GM19397 (cell line): ENCODE results near the gene ANKLE1.

Source experiments
- ATAC-seq: cut with Tn5 transposase; IDR thresholded peaks from one replicate; pipeline ENCODE4 v1.9.1; 2021; ENCODE audit warnings: mild to moderate bottlenecking, moderate library complexity; ENCODE audit not compliant: unreplicated experiment

ANKLE1 gene

GRCh38 chr19:17325133-17325532, 43.4 kb downstream of the ANKLE1 start:
- no peak for ATAC-seq

- no peak for ATAC-seq
These were observed 44.3 kb downstream of the ANKLE1 start for GRCh38 chr19:17325881-17326594.

DNA sequence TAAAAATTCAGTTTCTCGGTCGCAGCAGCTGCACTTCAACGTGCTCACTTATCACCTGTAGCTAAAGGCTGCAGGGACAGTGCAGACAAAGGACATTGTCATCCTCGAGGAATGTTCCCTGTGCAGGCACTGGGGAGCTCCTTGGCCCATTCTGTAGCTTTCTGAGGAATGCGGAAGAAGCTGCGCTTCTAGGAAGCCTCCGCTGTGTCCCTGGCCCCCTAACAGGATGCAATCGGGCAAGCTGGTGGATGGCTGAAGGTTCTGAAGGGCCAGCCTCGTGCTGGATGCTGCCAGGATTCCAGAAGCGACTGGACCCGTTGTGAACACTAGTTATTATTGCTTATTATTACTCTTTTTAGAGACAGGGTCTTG, 44.9 kb downstream of the ANKLE1 start:
- ATAC-seq, result no peak

- ATAC-seq, result no peak
These were observed 45.5 kb downstream of the ANKLE1 start for GRCh38 chr19:17327068-17327653.

GRCh38 chr19:17327654-17328516, 46.2 kb downstream of the ANKLE1 start:
- no peak for ATAC-seq

GRCh38 chr19:17328517-17329365, 47.0 kb downstream of the ANKLE1 start:
- no peak for ATAC-seq

GRCh38 chr19:17329366-17330261, 47.9 kb downstream of the ANKLE1 start:
- ATAC-seq, result no peak

DNA sequence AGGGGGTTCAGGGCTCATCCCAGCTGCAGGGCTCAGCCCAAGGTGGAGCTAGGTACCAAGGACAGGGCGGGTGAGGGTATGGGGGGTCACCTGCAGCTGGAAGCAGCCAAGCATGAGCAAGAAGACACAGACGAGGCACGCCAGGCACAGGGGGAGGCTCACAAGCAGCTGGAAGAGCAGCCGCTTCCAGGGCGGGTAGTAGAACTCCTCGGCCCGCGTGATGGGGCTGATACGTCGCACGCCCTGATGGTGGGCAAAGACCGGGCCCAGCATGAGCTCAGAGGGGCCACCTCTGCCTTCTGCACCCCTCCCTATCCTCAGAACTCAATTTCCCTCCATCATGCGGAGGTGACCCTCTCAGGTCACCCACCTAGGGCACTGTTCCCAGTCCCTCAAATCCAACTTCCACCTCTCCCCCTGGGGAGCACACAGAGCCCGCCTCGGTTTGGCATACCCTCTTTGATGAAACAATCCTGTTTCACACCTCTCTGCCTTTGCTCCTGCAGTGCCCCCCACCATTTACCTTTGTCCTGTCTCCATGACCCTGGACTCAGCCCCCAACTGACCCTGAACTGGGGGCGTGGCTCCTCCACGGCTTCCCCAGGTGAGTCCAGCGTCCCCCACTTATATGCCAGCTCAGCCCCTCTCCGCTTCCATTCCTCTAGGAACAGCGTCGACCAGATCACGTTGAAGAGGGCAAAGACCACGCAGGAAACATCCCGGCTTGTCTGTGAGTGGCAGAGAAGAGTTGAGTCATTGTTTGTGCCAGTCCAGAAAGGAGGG, 48.8 kb downstream of the ANKLE1 start:
- no peak for ATAC-seq

DNA sequence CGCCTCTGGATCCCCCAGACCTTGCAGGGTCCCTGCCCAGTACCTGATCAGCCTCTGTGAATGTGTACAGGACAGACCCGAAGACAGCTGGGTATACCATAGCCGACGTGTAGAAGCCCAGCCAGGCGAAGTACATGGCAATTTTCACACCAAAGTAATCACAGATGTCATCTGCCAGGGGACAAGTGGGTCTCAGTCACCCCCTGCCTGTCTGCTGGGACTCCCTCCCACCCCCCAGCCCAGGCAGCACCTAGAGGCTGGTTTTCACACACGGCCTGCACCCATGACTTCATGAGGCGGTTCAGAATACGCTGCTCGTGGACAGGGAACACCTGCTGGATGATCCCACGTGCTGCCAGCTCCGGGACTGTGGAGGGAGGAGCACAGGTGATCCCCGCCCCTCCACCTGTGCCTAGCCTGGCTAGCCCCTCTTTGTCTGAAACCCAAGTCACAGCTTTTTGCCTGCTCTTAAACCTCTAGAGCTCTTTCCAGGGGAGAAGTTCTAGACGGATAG, 49.4 kb downstream of the ANKLE1 start:
- ATAC-seq, result no peak

- ATAC-seq, result no peak
These were observed 50.6 kb downstream of the ANKLE1 start for GRCh38 chr19:17332360-17332676.

DNA sequence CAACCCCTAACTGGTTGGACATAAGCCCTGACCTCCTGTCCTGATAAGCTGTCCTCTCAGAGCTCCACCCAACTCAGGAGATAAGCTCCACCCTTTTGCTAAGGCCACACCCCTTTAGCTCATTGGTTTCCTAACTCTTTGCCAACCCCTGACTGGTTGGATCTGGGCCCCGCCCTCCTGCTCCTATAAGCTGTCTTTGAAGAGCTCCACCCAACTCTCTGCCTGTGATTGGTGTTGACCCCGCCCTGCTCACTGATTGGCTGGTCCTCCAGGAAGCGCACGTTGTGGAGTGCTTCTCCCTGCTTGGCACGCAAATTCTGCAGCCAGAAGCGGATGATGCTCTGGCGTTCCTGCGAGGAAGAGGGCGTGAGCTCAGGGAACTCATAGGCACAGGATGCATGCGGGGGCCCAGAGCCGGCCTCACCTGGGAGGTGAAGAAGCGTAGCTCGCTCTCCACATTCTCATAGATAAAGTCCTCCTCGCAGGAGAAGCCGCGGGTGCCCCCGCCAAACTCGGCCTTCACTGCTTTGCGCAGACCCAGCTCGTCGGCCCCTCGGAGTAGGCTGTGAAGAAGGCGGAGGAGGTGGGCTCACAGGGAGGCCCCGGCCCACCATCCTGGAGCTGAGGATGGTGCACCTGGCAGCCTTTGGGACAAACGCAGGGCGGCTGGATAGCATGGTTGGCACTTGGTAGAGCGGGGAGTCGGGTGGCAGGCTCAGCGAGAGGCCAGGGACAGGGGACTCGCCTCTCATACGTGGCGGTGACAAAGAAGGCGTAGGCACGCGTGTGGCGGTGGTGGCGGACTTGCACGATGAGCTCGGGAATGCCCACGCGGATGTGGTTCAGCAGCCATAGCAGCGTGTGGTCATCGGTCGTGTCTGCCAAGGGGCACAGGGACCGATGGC, 51.2 kb downstream of the ANKLE1 start:
- ATAC-seq, result no peak

DNA sequence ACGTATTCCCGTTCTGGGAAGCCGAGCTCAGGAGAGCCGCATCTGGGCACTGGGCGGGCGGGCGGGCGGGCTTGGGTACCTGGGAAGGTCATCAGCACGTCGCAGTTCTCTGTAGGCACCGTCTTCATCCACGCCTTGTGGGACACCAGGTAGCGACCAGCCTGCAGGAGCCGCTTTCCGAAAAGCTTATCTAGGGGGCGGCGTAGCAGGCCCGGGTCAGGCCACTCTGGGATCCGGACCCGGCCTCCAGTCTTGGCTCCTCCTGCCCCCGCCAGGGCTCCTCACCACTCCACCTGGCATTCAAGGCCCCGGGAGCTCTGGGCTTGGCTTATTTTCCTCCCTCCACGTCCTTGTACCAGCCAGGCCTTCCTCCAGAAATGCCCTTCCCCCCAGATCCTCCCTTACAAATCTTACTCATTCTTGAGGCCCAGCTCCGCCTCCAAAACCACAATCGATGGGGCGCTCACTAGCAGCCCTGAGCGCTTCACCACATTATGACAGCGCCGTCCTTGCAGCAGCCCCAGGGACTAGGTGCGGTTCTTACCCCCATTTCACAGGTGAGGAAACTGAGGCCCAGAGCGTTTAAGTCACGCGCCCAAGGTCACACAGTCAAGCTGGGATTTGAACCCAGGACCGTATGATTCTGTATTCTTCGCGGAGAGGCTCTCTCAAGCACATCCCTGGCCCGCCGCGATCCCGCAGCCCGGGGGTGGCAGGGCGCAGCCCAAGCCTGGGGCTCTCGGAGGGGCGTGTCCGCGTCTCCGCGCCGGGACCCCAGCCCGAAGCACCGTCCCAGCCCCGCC, 52.1 kb downstream of the ANKLE1 start:
- ATAC-seq, result peak; percentile 5

DNA sequence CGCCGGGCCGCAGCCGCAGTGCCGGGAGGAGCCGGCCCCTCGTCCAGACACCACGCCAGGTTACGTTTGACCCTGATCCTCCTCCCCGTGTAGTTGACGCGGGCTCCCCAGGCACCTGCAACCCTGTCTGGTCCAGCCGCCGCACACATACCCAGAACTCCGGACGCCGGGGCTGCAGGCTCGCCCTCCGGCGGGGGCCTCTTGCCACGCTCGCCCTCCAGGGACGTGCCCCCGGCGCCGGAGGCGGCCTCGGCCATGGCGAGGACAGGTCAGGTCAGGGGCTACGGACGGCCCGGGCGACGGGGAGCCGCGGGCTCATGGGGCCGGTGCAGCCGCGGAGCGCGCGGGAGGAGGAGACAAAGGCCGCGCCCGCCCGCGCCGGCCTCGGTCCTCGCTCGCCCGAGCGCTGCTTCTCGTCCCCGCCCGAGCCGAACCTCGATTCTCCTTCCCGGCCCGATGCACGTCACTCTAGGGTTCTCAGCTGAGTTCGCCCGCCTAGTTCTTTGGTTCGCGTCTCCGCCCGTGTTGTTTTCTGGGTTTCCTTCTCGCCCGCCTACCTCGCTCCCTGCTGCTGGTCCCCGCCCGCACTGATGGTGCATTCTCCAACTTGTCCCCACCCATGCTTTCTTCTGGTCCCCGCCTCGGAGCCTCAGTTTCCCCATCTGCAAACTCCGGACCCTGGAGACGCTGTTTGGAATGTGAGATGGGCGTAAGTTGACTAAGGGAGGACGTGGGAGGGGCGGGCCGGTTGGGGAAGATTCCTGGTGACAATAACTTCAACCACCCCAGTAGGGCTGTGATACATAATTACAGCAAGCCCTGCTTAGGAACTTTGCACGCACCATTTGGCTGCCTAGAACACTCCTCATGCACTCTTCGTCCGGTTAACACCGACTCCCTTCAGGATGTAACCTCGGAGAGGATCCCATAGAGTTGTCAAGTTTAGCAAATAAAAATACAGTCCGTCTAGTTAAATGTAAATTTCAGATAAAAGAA, 53.0 kb downstream of the ANKLE1 start, which contains the start of gene ANO8:
Gene ANO8 (minus strand): TSS at position 442 of the 996 bp plus-strand sequence. CDS start 185 bp downstream, at position 257.
- ATAC-seq, result peak; percentile 46

GRCh38 chr19:17335575-17335974, 53.9 kb downstream of the ANKLE1 start:
- ATAC-seq, result no peak
